Kidney (tissue), 14 donors: Measurements from ENCODE around the gene C1orf56. TPM values are rescaled to one million over a fixed set of nuclear protein-coding genes. Genes with fewer than 3 reads are reported as not detected.

Experiments
- DNase-seq, 5 donors: peaks; one replicate each; pipeline ENCODE4 v3.0.0-alpha.2; 2013 to 2020
- FAIRE-seq: peaks from 2 replicates; lab custom pipeline; 2012; peaks lifted over from hg19 to GRCh38; lab: Jason Lieb, UNC
- H3K27ac ChIP-seq, 2 donors: one replicate each; pipeline ENCODE4 v1.7.0; 2013; ENCODE audit warnings: low read depth in 2 of 2, low read length in 2 of 2, inconsistent platforms in 1 of 2
- H3K27me3 ChIP-seq: one replicate; pipeline ENCODE4 v1.7.1; 2013; ENCODE audit warnings: low read length, inconsistent platforms; ENCODE audit not compliant: control insufficient read depth, insufficient read depth
- H3K36me3 ChIP-seq, 3 donors: one replicate each; pipeline versions ENCODE4 v1.7.0 to v1.7.1; 2013; ENCODE audit warnings: low read length in 3 of 3, control low read depth in 1 of 3, inconsistent platforms in 1 of 3; ENCODE audit not compliant: insufficient read depth in 3 of 3, control insufficient read depth in 2 of 3
- H3K4me1 ChIP-seq, 3 donors: one replicate each; pipeline versions ENCODE4 v1.7.0 to v1.7.1; 2013; ENCODE audit warnings: low read length in 3 of 3, inconsistent platforms in 1 of 3, low read depth in 1 of 3; ENCODE audit not compliant: control insufficient read depth in 2 of 3, insufficient read depth in 2 of 3
- H3K4me3 ChIP-seq, 3 donors: one replicate each; pipeline versions ENCODE4 v1.7.0 to v1.8.1; 2013; ENCODE audit warnings: low read length in 3 of 3, control low read depth in 1 of 3, inconsistent platforms in 1 of 3
- H3K9ac ChIP-seq, 3 donors: one replicate each; pipeline versions ENCODE4 v1.7.0 to v1.7.1; 2013; ENCODE audit warnings: low read length in 3 of 3, control low read depth in 1 of 3, inconsistent platforms in 1 of 3
- H3K9me3 ChIP-seq, 3 donors: one replicate each; pipeline versions ENCODE4 v1.7.0 to v1.7.1; 2013; ENCODE audit warnings: low read length in 3 of 3, control low read depth in 1 of 3, inconsistent platforms in 1 of 3; ENCODE audit not compliant: control insufficient read depth in 2 of 3, insufficient read depth in 1 of 3
- CTCF ChIP-seq: IDR thresholded peaks from 3 replicates; pipeline ENCODE4 v1.5.1; 2012; ENCODE audit warnings: mild to moderate bottlenecking, moderate library complexity, borderline replicate concordance; ENCODE audit not compliant: insufficient read depth; ENCODE audit errors: extremely low read depth
- intact Hi-C: fragments of 100-400 bp; cut with DNase I; formaldehyde crosslinking; loops from one replicate; pipeline ENCODE4 v1.11.1; 2022
- polyA plus RNA-seq: library from polyadenylated mRNA; stranded (reverse); fragments of 350-450 nt; fragmentation: Illumina TruSeq; extraction: RNeasy Lipid Tissue Mini Kit (QIAGEN cat#74804); gene quantifications from one replicate; pipeline ENCODE4 v1.2.3, GENCODE V29; 2014; ENCODE audit warnings: low read depth, low replicate concordance; ENCODE audit not compliant: insufficient read depth
- total RNA-seq: library from RNA; stranded (reverse); fragmentation: NEBNext Ultra II Directional; extraction: Animal tissue kit (Norgen Biotek cat#: 25700); gene quantifications from one replicate; pipeline ENCODE4 v1.2.1, GENCODE V29; 2021
- donor health status: control.
- donor health status: control.
- donor health status: control.
- donor health status: control.
- donor health status: control.
- donor health status: DM: yes; HTN: yes; CAD: no.
- donor health status: Normal renal cell carcinoma (clear cell type).

C1orf56 gene
- total and polyA plus RNA-seq, 2 donors from 2014 or later, result 6.2 to 12.8 TPM

GRCh38 chr1:151026460-151026859 is 21.1 kb upstream of the C1orf56 start:
- no peak for TF ChIP-seq CTCF
- no peak for FAIRE-seq

GRCh38 chr1:151032164-151032563 is 15.4 kb upstream of the C1orf56 start:
- H3K27ac ChIP-seq, result no peak overlapping the region
- no peaks in the 10 kb centered on the region for H3K9me3 ChIP-seq
- no peak for TF ChIP-seq CTCF
- FAIRE-seq, result no peak
- no peaks in the 10 kb centered on the region for H3K27me3 ChIP-seq
- no peak overlapping the region for H3K4me3 ChIP-seq
- no peak overlapping the region for H3K9ac ChIP-seq
- no peak for DNase-seq
- no peaks in the 10 kb centered on the region for H3K4me1 ChIP-seq
- intact Hi-C loops, result no loop called here
- peaks cover 9 to 36% (median 25%) of the 10 kb centered on the region in 3 donors for H3K36me3 ChIP-seq

More at GRCh38 chr1:151026460-151026859, 21.1 kb upstream of the C1orf56 start:
- H3K4me1 ChIP-seq, result peaks cover 0 to 10% (median 0%) of the 10 kb centered on the region in 3 donors
- peaks cover 10 to 36% (median 17%) of the 10 kb centered on the region in 3 donors for H3K36me3 ChIP-seq
- H3K27ac ChIP-seq, result no peak overlapping the region
- H3K9ac ChIP-seq, result no peak overlapping the region
- DNase-seq, result no peak
- H3K9me3 ChIP-seq, result no peaks in the 10 kb centered on the region
- intact Hi-C loops, result no loop called here
- no peaks in the 10 kb centered on the region for H3K27me3 ChIP-seq
- no peak overlapping the region for H3K4me3 ChIP-seq

GRCh38 chr1:151035167-151035566 is 12.4 kb upstream of the C1orf56 start:
- H3K4me3 ChIP-seq, result no peak overlapping the region
- H3K9ac ChIP-seq, result no peak overlapping the region
- no peaks in the 10 kb centered on the region for H3K27me3 ChIP-seq
- FAIRE-seq (no peak), DNase-seq (no peak)
- H3K36me3 ChIP-seq, result peaks cover 4 to 23% (median 17%) of the 10 kb centered on the region in 3 donors
- H3K4me1 ChIP-seq, result no peaks in the 10 kb centered on the region
- no peaks in the 10 kb centered on the region for H3K9me3 ChIP-seq
- no peak for TF ChIP-seq CTCF
- intact Hi-C loops, result no loop called here
- no peak overlapping the region for H3K27ac ChIP-seq

- Histone ChIP-seq H3K9me3 (no peaks in the 10 kb centered on the region), H3K9ac (no peak within 1 kb of the TSS), H3K4me1 (no peaks in the 10 kb centered on the region), H3K27ac (no peak within 1 kb of the TSS), H3K4me3 (no peak within 1 kb of the TSS), H3K27me3 (no peaks in the 10 kb centered on the region), H3K36me3 (peaks cover 2 to 14% (median 14%) of the 10 kb centered on the region in 3 donors)
- intact Hi-C loops, result no loop called here
- no peak for DNase-seq
- FAIRE-seq, result no peak
- TF ChIP-seq CTCF, result no peak
These were observed 11.2 kb upstream of the C1orf56 start, which contains the start of gene BNIPL for GRCh38 chr1:151036356-151036755. BNIPL (plus strand) TSS chr1:151036586; CDS start chr1:151036726, 140 bp downstream.
